Measurements from ENCODE around the gene NOXRED1. TPM values are rescaled to one million over a fixed set of nuclear protein-coding genes. Genes with fewer than 3 reads are reported as not detected.

The NOXRED1 gene
- total and polyA plus RNA-seq, 2 experiments from 2014 or later: 0.24 TPM; not detected in 1

DNA sequence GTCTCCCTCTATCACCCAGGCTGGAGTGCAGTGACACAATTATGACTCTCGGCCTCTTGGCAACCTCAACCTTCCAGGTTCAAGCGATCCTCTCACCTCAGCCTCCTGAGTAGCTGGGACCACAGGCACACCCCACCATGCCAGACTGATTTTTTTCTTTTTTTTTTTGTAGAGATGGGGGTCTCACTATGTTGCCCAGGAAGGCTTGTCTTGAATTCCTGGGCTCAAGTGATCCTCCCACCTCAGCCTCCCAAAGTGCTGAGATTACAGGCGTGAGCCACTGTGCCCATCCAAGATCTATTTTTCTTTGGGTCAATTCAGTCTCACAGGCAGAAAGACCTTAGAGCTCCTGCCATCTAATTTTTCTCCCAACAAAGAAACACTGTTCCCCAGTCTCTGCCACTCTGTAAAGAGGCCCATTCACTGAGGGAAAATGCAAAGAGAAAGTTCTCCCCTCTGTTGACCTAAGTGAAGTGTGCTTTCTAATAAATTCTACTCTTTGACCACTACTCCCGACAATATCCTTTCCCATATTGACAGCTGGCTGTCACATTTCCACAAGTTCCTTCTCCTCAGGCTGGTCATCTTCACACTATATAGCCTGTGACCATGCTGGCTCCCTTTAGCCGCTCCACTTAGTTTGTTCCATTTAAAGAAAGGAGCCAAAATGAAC, 69.7 kb downstream of the NOXRED1 start:
- Mint-ChIP-seq H3K27ac (no peak overlapping the region; the same call in 1 of the 2 replicates), H3K4me1 (no peaks in the 10 kb centered on the region), H3K4me3 (no peak overlapping the region), H3K9me3 (no peaks in the 10 kb centered on the region), H3K36me3 (ENCODE audit: low read depth) (no peaks in the 10 kb centered on the region), H3K27me3 (ENCODE audit: insufficient read depth, low read depth, poor library complexity) (peaks cover 3% of the 10 kb centered on the region)
- Histone ChIP-seq H3K4me3 (no peak overlapping the region), H3K27me3 (ENCODE audit: insufficient read depth) (no peaks in the 10 kb centered on the region), H3K27ac (ENCODE audit: low read depth) (no peak overlapping the region), H3K4me1 (ENCODE audit: insufficient read depth) (no peaks in the 10 kb centered on the region), H3F3A (replicated peaks; ENCODE audit: low read depth) (0 out of 2 replicates have a peak, but pooled peaks cover 3% of the 10 kb centered on the region), H3K9me2 (ENCODE audit: insufficient read depth) (no peaks in the 10 kb centered on the region), H3K36me3 (ENCODE audit: insufficient read depth) (no peaks in the 10 kb centered on the region), H2AFZ (no peak overlapping the region), H3K79me2 (replicated peaks; ENCODE audit: insufficient read depth) (no peaks in the 10 kb centered on the region), H4K20me1 (replicated peaks; ENCODE audit: insufficient read depth) (no peaks in the 10 kb centered on the region; the same call in 1 of the 2 replicates), H3K4me2 (no peak overlapping the region)
- ATAC-seq (no peak), DNase-seq (ENCODE audit: low spot score) (no peak)
- TF ChIP-seq ZNF331 (CRISPR knock-in tag; IDR thresholded peaks at IDR 0.05; ENCODE audit: low read depth): no peak
- no peak for TF ChIP-seq POLR2AphosphoS5 (IDR thresholded peaks at IDR 0.05; ENCODE audit: low read depth)
- TF ChIP-seq, protein P1, sequence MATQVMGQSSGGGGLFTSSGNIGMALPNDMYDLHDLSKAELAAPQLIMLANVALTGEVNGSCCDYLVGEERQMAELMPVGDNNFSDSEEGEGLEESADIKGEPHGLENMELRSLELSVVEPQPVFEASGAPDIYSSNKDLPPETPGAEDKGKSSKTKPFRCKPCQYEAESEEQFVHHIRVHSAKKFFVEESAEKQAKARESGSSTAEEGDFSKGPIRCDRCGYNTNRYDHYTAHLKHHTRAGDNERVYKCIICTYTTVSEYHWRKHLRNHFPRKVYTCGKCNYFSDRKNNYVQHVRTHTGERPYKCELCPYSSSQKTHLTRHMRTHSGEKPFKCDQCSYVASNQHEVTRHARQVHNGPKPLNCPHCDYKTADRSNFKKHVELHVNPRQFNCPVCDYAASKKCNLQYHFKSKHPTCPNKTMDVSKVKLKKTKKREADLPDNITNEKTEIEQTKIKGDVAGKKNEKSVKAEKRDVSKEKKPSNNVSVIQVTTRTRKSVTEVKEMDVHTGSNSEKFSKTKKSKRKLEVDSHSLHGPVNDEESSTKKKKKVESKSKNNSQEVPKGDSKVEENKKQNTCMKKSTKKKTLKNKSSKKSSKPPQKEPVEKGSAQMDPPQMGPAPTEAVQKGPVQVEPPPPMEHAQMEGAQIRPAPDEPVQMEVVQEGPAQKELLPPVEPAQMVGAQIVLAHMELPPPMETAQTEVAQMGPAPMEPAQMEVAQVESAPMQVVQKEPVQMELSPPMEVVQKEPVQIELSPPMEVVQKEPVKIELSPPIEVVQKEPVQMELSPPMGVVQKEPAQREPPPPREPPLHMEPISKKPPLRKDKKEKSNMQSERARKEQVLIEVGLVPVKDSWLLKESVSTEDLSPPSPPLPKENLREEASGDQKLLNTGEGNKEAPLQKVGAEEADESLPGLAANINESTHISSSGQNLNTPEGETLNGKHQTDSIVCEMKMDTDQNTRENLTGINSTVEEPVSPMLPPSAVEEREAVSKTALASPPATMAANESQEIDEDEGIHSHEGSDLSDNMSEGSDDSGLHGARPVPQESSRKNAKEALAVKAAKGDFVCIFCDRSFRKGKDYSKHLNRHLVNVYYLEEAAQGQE (IDR thresholded peaks at IDR 0.05; ENCODE audit: unreplicated experiment): no peak
- TF ChIP-seq EZH2 (IDR thresholded peaks at IDR 0.05; ENCODE audit: low read depth, unreplicated experiment): no peak

DNA sequence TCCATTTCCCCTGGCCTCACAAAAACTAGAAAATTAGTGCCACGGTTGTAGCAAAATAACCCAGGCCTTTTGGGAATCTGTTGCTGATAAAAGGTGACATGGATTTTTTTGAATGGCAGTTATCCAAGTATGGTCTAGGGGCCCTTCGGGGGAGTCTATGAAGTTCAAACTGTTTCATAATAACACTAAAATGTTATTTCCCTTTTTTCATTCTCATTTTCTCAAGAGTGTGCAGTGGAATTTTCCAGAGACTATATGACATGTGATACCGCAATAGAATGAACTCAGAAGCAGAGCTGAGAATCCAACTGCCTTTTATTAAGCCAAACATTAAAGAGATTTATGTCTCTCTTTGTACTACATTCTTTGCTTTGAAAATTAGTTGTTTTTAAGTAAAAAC, 75.6 kb downstream of the NOXRED1 start:
- ATAC-seq (no peak), DNase-seq (ENCODE audit: low spot score) (no peak)
- Histone ChIP-seq H3K9me2 (ENCODE audit: insufficient read depth) (peaks cover 4% of the 10 kb centered on the region; the same call in 1 of the 2 replicates), H2AFZ (no peak overlapping the region), H3F3A (replicated peaks; ENCODE audit: low read depth) (0 out of 2 replicates have a peak, but pooled peaks cover 3% of the 10 kb centered on the region), H3K36me3 (ENCODE audit: insufficient read depth) (no peaks in the 10 kb centered on the region), H3K27ac (ENCODE audit: low read depth) (no peak overlapping the region), H3K79me2 (replicated peaks; ENCODE audit: insufficient read depth) (no peaks in the 10 kb centered on the region), H3K27me3 (ENCODE audit: insufficient read depth) (no peaks in the 10 kb centered on the region), H4K20me1 (replicated peaks; ENCODE audit: insufficient read depth) (no peaks in the 10 kb centered on the region), H3K4me3 (no peak overlapping the region), H3K4me2 (no peak overlapping the region), H3K4me1 (ENCODE audit: insufficient read depth) (peaks cover 9% of the 10 kb centered on the region)
- Mint-ChIP-seq H3K27me3 (ENCODE audit: insufficient read depth, low read depth, poor library complexity) (no peaks in the 10 kb centered on the region), H3K36me3 (ENCODE audit: low read depth) (no peaks in the 10 kb centered on the region; the same call in 2 of the 3 replicates), H3K4me3 (no peak overlapping the region), H3K4me1 (peaks cover 17% of the 10 kb centered on the region), H3K27ac (no peak overlapping the region), H3K9me3 (no peaks in the 10 kb centered on the region; the same call in 2 of the 3 replicates)
- TF ChIP-seq, protein P2, sequence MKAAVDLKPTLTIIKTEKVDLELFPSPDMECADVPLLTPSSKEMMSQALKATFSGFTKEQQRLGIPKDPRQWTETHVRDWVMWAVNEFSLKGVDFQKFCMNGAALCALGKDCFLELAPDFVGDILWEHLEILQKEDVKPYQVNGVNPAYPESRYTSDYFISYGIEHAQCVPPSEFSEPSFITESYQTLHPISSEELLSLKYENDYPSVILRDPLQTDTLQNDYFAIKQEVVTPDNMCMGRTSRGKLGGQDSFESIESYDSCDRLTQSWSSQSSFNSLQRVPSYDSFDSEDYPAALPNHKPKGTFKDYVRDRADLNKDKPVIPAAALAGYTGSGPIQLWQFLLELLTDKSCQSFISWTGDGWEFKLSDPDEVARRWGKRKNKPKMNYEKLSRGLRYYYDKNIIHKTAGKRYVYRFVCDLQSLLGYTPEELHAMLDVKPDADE (IDR thresholded peaks at IDR 0.05): no peak
- TF ChIP-seq CREB1 (CRISPR knock-in tag; IDR thresholded peaks at IDR 0.05; ENCODE audit: low read depth) (no peak), EZH2phosphoT487 (IDR thresholded peaks at IDR 0.05; ENCODE audit: unreplicated experiment) (no peak), JUNB (IDR thresholded peaks at IDR 0.05; ENCODE audit: unreplicated experiment) (no peak), NANOG (IDR thresholded peaks at IDR 0.05; ENCODE audit: borderline replicate concordance) (no peak), STAT1 (IDR thresholded peaks at IDR 0.05; ENCODE audit: unreplicated experiment) (no peak), ZNF114 (CRISPR knock-in tag; IDR thresholded peaks at IDR 0.05) (no peak), ZNF331 (CRISPR knock-in tag; IDR thresholded peaks at IDR 0.05; ENCODE audit: low read depth) (no peak), EZH2 (IDR thresholded peaks at IDR 0.05; ENCODE audit: low read depth, unreplicated experiment) (no peak)
- TF ChIP-seq, protein P1 (IDR thresholded peaks at IDR 0.05; ENCODE audit: unreplicated experiment): no peak
- TF ChIP-seq, protein P3, sequence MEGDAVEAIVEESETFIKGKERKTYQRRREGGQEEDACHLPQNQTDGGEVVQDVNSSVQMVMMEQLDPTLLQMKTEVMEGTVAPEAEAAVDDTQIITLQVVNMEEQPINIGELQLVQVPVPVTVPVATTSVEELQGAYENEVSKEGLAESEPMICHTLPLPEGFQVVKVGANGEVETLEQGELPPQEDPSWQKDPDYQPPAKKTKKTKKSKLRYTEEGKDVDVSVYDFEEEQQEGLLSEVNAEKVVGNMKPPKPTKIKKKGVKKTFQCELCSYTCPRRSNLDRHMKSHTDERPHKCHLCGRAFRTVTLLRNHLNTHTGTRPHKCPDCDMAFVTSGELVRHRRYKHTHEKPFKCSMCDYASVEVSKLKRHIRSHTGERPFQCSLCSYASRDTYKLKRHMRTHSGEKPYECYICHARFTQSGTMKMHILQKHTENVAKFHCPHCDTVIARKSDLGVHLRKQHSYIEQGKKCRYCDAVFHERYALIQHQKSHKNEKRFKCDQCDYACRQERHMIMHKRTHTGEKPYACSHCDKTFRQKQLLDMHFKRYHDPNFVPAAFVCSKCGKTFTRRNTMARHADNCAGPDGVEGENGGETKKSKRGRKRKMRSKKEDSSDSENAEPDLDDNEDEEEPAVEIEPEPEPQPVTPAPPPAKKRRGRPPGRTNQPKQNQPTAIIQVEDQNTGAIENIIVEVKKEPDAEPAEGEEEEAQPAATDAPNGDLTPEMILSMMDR (conservative IDR thresholded peaks at IDR 0.05; ENCODE audit: low read depth in 2 of 2): no peak
